Heart right ventricle (tissue), 16 donors: ENCODE measurements around the gene SLC16A6. TPM values are rescaled to one million over a fixed set of nuclear protein-coding genes. Genes with fewer than 3 reads are reported as not detected.
A peak's percentile ranks its signal among the peaks of the same experiment; 100 is the strongest.

Source experiments
- ATAC-seq, 8 donors: fragments of 200-7000 bp; cut with Tn5 transposase; one replicate each; pipeline ENCODE4 v1.9.1; 2020; ENCODE audit warnings: mild to moderate bottlenecking in 8 of 8, moderate library complexity in 8 of 8, moderate number of reproducible peaks in 1 of 8
- DNase-seq, 2 donors: peaks; one replicate each; pipeline ENCODE4 v3.0.0-alpha.2; 2020
- H3K27ac ChIP-seq, 10 donors: fragments of 200-600 bp; sonication (generic) in 2 of 10; one replicate each; pipeline versions ENCODE4 v1.5.0 to v1.8.0; 2020 to 2022; ENCODE audit warnings: mild to moderate bottlenecking in 3 of 10
- H3K27me3 ChIP-seq, 7 donors: fragments of 200-600 bp; one replicate each; pipeline ENCODE4 v1.8.0; 2021 to 2022; ENCODE audit warnings: mild to moderate bottlenecking in 2 of 7
- H3K36me3 ChIP-seq, 9 donors: fragments of 200-600 bp; sonication (generic) in 1 of 9; one replicate each; pipeline versions ENCODE4 v1.5.0 to v1.8.0; 2020 to 2022; ENCODE audit warnings: mild to moderate bottlenecking in 2 of 9
- H3K4me1 ChIP-seq, 9 donors: fragments of 200-600 bp; sonication (generic) in 1 of 9; one replicate each; pipeline versions ENCODE4 v1.5.0 to v1.8.0; 2020 to 2022; ENCODE audit warnings: mild to moderate bottlenecking in 4 of 9
- H3K4me3 ChIP-seq, 10 donors: fragments of 200-600 bp; sonication (generic) in 2 of 10; one replicate each; pipeline versions ENCODE4 v1.5.0 to v1.8.0; 2020 to 2022; ENCODE audit warnings: mild to moderate bottlenecking in 7 of 10, moderate library complexity in 2 of 10
- H3K9me3 ChIP-seq, 11 donors: fragments of 200-600 bp in 10 of 11; sonication (generic) in 2 of 11; one replicate each; pipeline versions ENCODE4 v1.5.0 to v1.8.0; 2013 to 2022; ENCODE audit warnings: mild to moderate bottlenecking in 2 of 11, control low read depth in 1 of 11, moderate library complexity in 1 of 11
- WGBS, 2 donors: extraction: QIAGEN DNeasy Blood & Tissue Kit; methylation state at CpG; one replicate each; pipeline ENCODE4 v1.1.7; 2013; ENCODE audit warnings: inconsistent platforms in 1 of 2; 5-methylcytosine and 5-hydroxymethylcytosine counted together
- intact Hi-C, 10 donors: fragments of 100-400 bp; cut with DNase I; formaldehyde crosslinking; loops; one replicate each; pipeline versions ENCODE4 v1.11.1 to v1.14.2; 2022
- polyA plus RNA-seq, 2 donors: library from polyadenylated mRNA; stranded (reverse); fragments of 200-250 nt; gene quantifications; one replicate each; pipeline ENCODE4 v1.2.3, GENCODE V29; 2013
- total RNA-seq, 10 donors: library from RNA; stranded (reverse); fragmentation: NEBNext Ultra II Directional in 3 of 10; extraction: Animal tissue kit (Norgen Biotek cat#: 25700) in 3 of 10; gene quantifications; one replicate each; pipeline versions ENCODE4 v1.2.1 to v1.2.4, GENCODE V29; 2021 to 2023
- TF ChIP-seq, protein P1 (sequence below), 9 donors: fragments of 200-600 bp; sonication (generic) in 2 of 9; IDR thresholded peaks; one replicate each; pipeline versions ENCODE4 v1.5.0 to v1.8.0; 2021 to 2022; ENCODE audit warnings: antibody characterized with exemption in 9 of 9, mild to moderate bottlenecking in 5 of 9, moderate library complexity in 1 of 9
- donor health status: Arrhythmogenic right ventricular cardiomyopathy.
- donor health status: ischemic (EF 13 %, LVEDD 7.1; RV severe dilation, severe dysfunction).
- donor health status: healthy with polysubstance abuse.
- donor health status: DM: no; HTN: yes; CAD: no.
- donor health status: DM: no; HTN: no; CAD: no.
- donor health status: ischemic (EF 25% LVEDD 6.9; RV normal size, moderate dysfunction).
- donor health status: ischemic (EF 25% LVEDD 5.7; RV mildly dilated, moderate dysfunction).
- donor health status: healthy.
- donor health status: DM: yes; HTN: yes; CAD: no.
- donor health status: Ischemic cardiomyopathy.
- donor health status: ischemic (EF 35%, LVEDD 5.7; RV mildly dilated, moderate dysfunction).
- donor health status: nonischemic (EF 11% LVEDD 7.7; RV severe dilation, severe dysfunction).
- donor health status: DM: yes; HTN: yes; CAD: no.
- donor health status: PGD.
- donor health status: ischemic (EF 29% LVEDD 5.4; RV normal size, mild dysfunction).
- donor health status: nonischemic (EF 23%, LVEDD 6.1; RV moderate dilation, normal function).

Gene SLC16A6
- total and polyA plus RNA-seq, 12 donors, result 0.14 to 1.9 (median 0.59) TPM; not detected in 1

DNA sequence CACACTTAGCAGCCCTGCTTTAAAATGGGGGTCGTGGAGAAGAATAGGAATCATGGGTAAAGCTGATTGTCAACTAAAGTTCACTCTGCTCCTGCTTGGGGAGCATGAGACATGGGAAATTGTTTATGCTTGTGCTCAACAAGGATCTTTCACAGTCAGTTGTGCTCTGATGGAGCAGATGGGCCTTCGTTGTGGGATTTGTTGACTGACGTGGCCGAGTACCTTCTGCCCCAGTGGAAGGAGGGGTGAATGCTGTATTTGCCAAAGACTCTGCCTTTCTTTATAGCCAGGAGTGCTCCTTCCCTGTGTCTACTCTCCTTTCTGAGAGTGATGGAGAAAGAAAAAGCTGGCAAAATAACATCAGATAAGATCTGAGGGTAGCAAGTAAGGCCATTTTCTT is 11.7 kb upstream of the SLC16A6 start:
- ATAC-seq (no peak), DNase-seq (no peak)
- intact Hi-C loops, result no loop called here
- Histone ChIP-seq H3K9me3 (no peaks in the 10 kb centered on the region), H3K4me3 (no peak overlapping the region), H3K4me1 (peaks cover 0 to 22% (median 0%) of the 10 kb centered on the region in 9 donors), H3K36me3 (no peaks in the 10 kb centered on the region), H3K27me3 (no peaks in the 10 kb centered on the region), H3K27ac (peak overlapping the region in 2 of 10 donors; percentile 13 to 25)
- TF ChIP-seq, protein P1, sequence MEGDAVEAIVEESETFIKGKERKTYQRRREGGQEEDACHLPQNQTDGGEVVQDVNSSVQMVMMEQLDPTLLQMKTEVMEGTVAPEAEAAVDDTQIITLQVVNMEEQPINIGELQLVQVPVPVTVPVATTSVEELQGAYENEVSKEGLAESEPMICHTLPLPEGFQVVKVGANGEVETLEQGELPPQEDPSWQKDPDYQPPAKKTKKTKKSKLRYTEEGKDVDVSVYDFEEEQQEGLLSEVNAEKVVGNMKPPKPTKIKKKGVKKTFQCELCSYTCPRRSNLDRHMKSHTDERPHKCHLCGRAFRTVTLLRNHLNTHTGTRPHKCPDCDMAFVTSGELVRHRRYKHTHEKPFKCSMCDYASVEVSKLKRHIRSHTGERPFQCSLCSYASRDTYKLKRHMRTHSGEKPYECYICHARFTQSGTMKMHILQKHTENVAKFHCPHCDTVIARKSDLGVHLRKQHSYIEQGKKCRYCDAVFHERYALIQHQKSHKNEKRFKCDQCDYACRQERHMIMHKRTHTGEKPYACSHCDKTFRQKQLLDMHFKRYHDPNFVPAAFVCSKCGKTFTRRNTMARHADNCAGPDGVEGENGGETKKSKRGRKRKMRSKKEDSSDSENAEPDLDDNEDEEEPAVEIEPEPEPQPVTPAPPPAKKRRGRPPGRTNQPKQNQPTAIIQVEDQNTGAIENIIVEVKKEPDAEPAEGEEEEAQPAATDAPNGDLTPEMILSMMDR (IDR thresholded peaks at IDR 0.05), result no peak
- WGBS, 2 donors, result 63 to 72% methylated on average over 4 of the region's 4 CpGs

DNA sequence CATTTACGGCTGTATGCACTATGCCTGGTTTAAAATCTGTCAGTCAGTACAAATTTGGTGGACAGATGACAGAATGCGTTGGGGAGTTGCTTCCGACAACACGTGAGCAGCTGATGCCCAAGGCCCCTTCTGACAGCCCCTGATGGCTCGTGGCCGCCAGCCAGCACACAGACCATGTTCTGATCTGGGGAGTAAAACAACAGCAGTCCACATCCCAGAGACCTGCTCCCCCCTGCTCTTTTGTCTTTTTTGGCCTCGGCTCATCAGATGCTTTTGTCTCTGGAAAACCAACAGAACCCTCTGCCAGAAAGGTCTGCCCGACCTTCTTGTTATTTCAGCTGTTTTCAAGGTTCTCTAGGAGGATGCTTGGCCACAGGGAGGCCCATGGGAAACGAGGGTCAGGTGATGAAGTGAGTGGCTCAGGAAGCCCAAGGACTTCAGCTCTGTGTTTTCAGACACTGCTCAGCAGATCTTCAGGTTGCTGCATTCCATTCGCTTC is 11.2 kb upstream of the SLC16A6 start:
- Histone ChIP-seq H3K27ac (peak overlapping the region in 3 of 10 donors; percentile 13 to 33 (median 25)), H3K36me3 (no peaks in the 10 kb centered on the region), H3K4me3 (no peak overlapping the region), H3K9me3 (no peaks in the 10 kb centered on the region), H3K27me3 (no peaks in the 10 kb centered on the region), H3K4me1 (peaks cover 0 to 28% (median 0%) of the 10 kb centered on the region in 9 donors)
- peak in 2 of 8 donors; percentile 34 to 66 for ATAC-seq
- no peak for DNase-seq
- TF ChIP-seq, protein P1 (IDR thresholded peaks at IDR 0.05), result no peak
- intact Hi-C loops, result no loop called here
- WGBS, 2 donors, result 59 to 63% methylated on average over 10 of the region's 10 CpGs

DNA sequence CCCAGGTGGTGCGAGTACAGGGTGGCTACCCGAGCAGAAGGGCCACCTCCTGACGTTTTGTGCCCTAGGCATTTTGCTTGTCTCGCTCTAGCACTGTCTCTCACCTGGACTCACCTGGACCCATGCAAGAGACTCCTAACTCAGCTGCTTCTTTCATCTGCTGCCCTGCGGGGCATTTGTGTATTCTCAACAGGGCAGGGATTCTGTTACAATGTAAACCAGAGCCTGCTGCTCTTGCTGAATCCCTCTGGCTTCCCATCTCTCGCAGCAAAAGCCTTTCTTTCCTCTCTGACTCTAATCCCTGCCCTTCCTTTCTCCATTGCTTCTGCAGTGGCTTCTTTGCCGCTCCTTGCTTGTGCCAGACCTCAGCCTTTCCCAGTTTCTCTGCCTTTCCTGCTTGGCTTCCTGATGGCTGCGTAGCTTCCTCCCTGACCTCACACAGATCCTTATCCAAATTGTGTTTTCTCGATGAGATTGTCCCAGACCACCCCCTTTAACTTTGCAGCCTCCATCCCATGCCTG is 10.6 kb upstream of the SLC16A6 start:
- TF ChIP-seq, protein P1 (IDR thresholded peaks at IDR 0.05), result no peak
- ATAC-seq (peak in 2 of 8 donors; percentile 60 to 72), DNase-seq (no peak)
- Histone ChIP-seq H3K4me1 (peaks cover 0 to 34% (median 0%) of the 10 kb centered on the region in 9 donors), H3K36me3 (no peaks in the 10 kb centered on the region), H3K27me3 (peaks cover 0 to 2% (median 0%) of the 10 kb centered on the region in 7 donors), H3K27ac (peak overlapping the region in 2 of 10 donors; percentile 17 to 25), H3K4me3 (no peak overlapping the region), H3K9me3 (no peaks in the 10 kb centered on the region)
- intact Hi-C loops, result no loop called here
- WGBS, 2 donors, result 63 to 66% methylated on average over 9 of the region's 9 CpGs

DNA sequence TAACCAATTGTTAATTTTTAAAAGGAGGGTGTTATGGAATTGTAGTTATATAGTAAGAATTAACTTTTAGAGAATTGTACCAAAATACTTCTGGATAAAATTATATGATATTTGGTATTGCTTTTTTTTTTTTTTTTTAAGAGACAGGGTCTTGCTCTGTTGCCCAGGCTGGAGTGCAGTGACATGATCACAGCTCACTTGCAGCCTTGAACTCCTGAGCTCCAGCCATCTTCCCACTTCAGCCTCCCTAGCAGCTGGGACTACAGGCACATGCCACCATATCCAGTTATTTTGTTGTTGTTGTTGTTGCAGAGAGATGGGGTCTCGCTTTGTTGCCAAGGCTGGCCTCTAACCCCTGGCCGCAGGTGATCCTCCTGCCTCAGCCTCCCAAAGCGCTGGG is 8.9 kb upstream of the SLC16A6 start:
- peaks cover 0 to 34% (median 0%) of the 10 kb centered on the region in 9 donors for H3K4me1 ChIP-seq
- TF ChIP-seq, protein P1 (IDR thresholded peaks at IDR 0.05), result no peak
- H3K4me3 ChIP-seq, result no peak overlapping the region
- ATAC-seq (no peak), DNase-seq (no peak)
- WGBS, 2 donors, result 96% methylated on average over 3 of the region's 3 CpGs
- peaks cover 0 to 13% (median 0%) of the 10 kb centered on the region in 7 donors for H3K27me3 ChIP-seq
- H3K9me3 ChIP-seq, result no peaks in the 10 kb centered on the region
- no peaks in the 10 kb centered on the region for H3K36me3 ChIP-seq
- intact Hi-C loops, result loop anchor here in 1 of 10 donors (10.0 kb wide), 1 partner anchor 95 kb away; no protein-coding TSS in a partner anchor
- no peak overlapping the region for H3K27ac ChIP-seq
